Ovary (tissue), 9 donors: ENCODE results near the gene SFTA2. TPM values are rescaled to one million over a fixed set of nuclear protein-coding genes. Genes with fewer than 3 reads are reported as not detected.
A peak's percentile ranks its signal among the peaks of the same experiment; 100 is the strongest.

ENCODE experiments used
- DNase-seq, 5 donors: peaks; one replicate each; pipeline ENCODE4 v3.0.0-alpha.2; 2019 to 2020
- H3K27ac ChIP-seq, 2 donors: fragments of 200-600 bp; one replicate each; pipeline versions ENCODE4 v1.5.1 to v1.8.0; 2019 to 2022
- H3K27me3 ChIP-seq: fragments of 200-600 bp; one replicate; pipeline ENCODE4 v1.8.0; 2022
- H3K36me3 ChIP-seq: fragments of 200-600 bp; sonication (generic); one replicate; pipeline ENCODE4 v1.5.1; 2019
- H3K4me1 ChIP-seq: one replicate; pipeline ENCODE4 v1.8.1; 2013; ENCODE audit warnings: mild to moderate bottlenecking, moderate library complexity; ENCODE audit not compliant: insufficient read depth
- H3K4me3 ChIP-seq: fragments of 200-600 bp; sonication (generic); one replicate; pipeline ENCODE4 v1.5.1; 2017
- H3K9me3 ChIP-seq, 2 donors: fragments of 200-600 bp in 1 of 2; sonication (generic) in 1 of 2; one replicate each; pipeline versions ENCODE4 v1.5.1 to v1.8.1; 2013 to 2019; ENCODE audit warnings: mild to moderate bottlenecking in 1 of 2, moderate library complexity in 1 of 2
- EP300 ChIP-seq: sonication (generic); formaldehyde crosslinking; IDR thresholded peaks from one replicate; pipeline ENCODE4 v1.6.1; 2017; ENCODE audit warnings: antibody characterized with exemption
- POLR2A ChIP-seq: fragments of 450-650 bp; IDR thresholded peaks from one replicate; pipeline ENCODE4 v1.6.1; 2017; ENCODE audit warnings: antibody characterized with exemption, mild to moderate bottlenecking, moderate library complexity
- WGBS, 3 donors: extraction: QIAGEN DNeasy Blood & Tissue Kit in 1 of 3; methylation state at CpG; one replicate each; pipeline versions ENCODE4 v1.1.5 to v1.1.7; 2013 to 2017; 5-methylcytosine and 5-hydroxymethylcytosine counted together
- intact Hi-C, 4 donors: fragments of 100-400 bp; cut with DNase I; formaldehyde crosslinking; loops; one replicate each; pipeline versions ENCODE4 v1.11.0 to v1.15.1; 2022 to 2023
- polyA plus RNA-seq, 2 donors: library from polyadenylated mRNA; stranded (reverse); fragments of 200-250 nt in 1 of 2; fragments of 350-450 nt in 1 of 2; fragmentation: Illumina TruSeq in 1 of 2; extraction: RNeasy Lipid Tissue Mini Kit (QIAGEN cat#74804) in 1 of 2; gene quantifications; one replicate each; pipeline ENCODE4 v1.2.3, GENCODE V29; 2013 to 2014
- total RNA-seq, 7 donors: library from RNA; depleted of rRNA in 2 of 7; stranded (reverse); fragments of >200 nt in 2 of 7; fragmentation: NEBNext Ultra II Directional in 3 of 7; extraction: Animal tissue kit (Norgen Biotek cat#: 25700) in 3 of 7; gene quantifications; one replicate each; pipeline versions ENCODE4 v1.1.0 to v1.2.4, GENCODE V29; 2016 to 2023
- TF ChIP-seq, protein P1 (sequence below), 3 donors: fragments of 450-650 bp in 2 of 3; fragments of 200-600 bp in 1 of 3; IDR thresholded peaks; one replicate each; pipeline versions ENCODE4 v1.5.1 to v1.8.0; 2016 to 2022; ENCODE audit warnings: antibody characterized with exemption in 3 of 3, mild to moderate bottlenecking in 1 of 3
- donor health status: DM: no; HTN: no; CAD: no; lungs with moderate emphysema.
- donor health status: DM: no; HTN: no; CAD: no.
- donor health status: Bipolar disorder and iron deficiency.
- donor health status: DM: yes; HTN: yes; CAD: no.
- donor health status: DM: no; HTN: no; CAD: no.
- donor health status: DM: yes; HTN: yes; CAD: no.

Gene SFTA2
- total and polyA plus RNA-seq, 9 donors = 0.80 to 3.1 (median 0.82) TPM; not detected in 6

DNA sequence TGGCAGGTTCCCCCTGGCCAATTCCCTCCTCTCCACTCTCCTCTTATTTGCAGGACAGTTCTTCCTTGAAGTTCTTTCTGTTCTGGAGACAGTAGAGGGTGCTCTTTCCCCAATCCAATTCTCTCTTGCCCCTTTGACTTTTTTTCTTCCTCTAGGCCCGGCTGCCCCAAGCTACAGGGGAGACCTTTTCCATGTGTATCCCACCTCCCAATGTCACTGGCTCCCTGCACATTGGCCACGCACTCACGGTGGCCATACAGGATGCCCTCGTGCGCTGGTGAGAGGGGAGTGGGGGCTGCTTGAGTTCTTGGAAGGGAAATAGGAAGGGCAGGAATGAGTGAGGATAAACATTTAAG lies 16.4 kb downstream of the SFTA2 start:
- Histone ChIP-seq H3K27ac (peak overlapping the region; percentile 74 to 95), H3K4me1 (peaks cover 5% of the 10 kb centered on the region), H3K36me3 (no peaks in the 10 kb centered on the region), H3K4me3 (no peak overlapping the region), H3K9me3 (no peaks in the 10 kb centered on the region), H3K27me3 (no peaks in the 10 kb centered on the region)
- WGBS, 3 donors = 17 to 23% (median 19%) methylated on average over 5 of the region's 5 CpGs
- TF ChIP-seq, protein P1, sequence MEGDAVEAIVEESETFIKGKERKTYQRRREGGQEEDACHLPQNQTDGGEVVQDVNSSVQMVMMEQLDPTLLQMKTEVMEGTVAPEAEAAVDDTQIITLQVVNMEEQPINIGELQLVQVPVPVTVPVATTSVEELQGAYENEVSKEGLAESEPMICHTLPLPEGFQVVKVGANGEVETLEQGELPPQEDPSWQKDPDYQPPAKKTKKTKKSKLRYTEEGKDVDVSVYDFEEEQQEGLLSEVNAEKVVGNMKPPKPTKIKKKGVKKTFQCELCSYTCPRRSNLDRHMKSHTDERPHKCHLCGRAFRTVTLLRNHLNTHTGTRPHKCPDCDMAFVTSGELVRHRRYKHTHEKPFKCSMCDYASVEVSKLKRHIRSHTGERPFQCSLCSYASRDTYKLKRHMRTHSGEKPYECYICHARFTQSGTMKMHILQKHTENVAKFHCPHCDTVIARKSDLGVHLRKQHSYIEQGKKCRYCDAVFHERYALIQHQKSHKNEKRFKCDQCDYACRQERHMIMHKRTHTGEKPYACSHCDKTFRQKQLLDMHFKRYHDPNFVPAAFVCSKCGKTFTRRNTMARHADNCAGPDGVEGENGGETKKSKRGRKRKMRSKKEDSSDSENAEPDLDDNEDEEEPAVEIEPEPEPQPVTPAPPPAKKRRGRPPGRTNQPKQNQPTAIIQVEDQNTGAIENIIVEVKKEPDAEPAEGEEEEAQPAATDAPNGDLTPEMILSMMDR (IDR thresholded peaks at IDR 0.05) = peak in 2 of 3 donors; percentile 40 to 53
- TF ChIP-seq POLR2A = no peak
- DNase-seq = peak in 4 of 5 donors; percentile 33 to 51 (median 40)
- intact Hi-C loops = loop anchor here in 3 of 4 donors (5.0 kb wide), 2 partner anchors 157 to 167 kb away; no protein-coding TSS in a partner anchor

DNA sequence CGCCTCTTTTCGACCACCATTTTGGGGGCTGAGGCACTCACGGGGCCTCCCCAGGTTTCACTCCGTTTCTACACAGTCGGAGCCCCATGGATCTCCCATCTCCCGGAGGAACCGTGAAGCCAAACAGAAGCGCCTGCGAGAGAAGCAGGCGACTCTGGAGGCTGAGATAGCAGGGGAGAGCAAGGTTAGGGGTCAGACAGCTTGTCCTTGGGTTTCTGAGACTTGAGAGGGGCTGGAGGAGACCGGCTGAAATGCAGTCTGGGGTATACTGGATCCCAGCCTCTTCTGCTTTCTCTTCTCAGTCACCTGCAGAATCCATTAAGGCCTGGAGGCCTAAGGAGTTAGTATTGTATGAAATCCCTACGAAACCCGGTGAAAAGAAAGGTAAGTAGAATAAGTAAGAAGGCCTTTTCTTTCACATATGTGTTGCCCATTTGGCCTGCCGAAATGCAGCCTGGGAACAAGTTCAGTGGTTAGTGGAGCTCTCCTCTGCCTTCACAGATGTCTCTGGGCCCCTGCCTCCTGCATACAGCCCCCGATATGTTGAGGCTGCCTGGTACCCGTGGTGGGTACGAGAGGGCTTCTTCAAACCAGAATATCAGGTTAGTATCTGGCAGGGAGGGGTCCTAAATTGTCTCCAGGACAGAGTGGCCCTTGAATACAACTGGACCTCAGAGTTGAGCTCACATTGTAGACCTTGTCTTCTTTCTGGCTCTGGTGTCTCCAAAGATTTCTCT lies 16.9 kb downstream of the SFTA2 start:
- H3K9me3 ChIP-seq = no peaks in the 10 kb centered on the region
- TF ChIP-seq EP300 (no peak), POLR2A (no peak)
- TF ChIP-seq, protein P1 (IDR thresholded peaks at IDR 0.05) = no peak
- peak overlapping the region; percentile 60 for H3K4me3 ChIP-seq
- no peaks in the 10 kb centered on the region for H3K36me3 ChIP-seq
- H3K4me1 ChIP-seq = peaks cover 5% of the 10 kb centered on the region
- 18 to 28% (median 26%) methylated on average over 17 of the region's 17 CpGs for WGBS, 3 donors
- intact Hi-C loops = loop anchor here in 3 of 4 donors (5.0 kb wide), 2 partner anchors 157 to 167 kb away; no protein-coding TSS in a partner anchor
- H3K27me3 ChIP-seq = no peaks in the 10 kb centered on the region
- peak overlapping the region; percentile 74 to 95 for H3K27ac ChIP-seq
- peak in 4 of 5 donors; percentile 45 to 55 (median 50) for DNase-seq

DNA sequence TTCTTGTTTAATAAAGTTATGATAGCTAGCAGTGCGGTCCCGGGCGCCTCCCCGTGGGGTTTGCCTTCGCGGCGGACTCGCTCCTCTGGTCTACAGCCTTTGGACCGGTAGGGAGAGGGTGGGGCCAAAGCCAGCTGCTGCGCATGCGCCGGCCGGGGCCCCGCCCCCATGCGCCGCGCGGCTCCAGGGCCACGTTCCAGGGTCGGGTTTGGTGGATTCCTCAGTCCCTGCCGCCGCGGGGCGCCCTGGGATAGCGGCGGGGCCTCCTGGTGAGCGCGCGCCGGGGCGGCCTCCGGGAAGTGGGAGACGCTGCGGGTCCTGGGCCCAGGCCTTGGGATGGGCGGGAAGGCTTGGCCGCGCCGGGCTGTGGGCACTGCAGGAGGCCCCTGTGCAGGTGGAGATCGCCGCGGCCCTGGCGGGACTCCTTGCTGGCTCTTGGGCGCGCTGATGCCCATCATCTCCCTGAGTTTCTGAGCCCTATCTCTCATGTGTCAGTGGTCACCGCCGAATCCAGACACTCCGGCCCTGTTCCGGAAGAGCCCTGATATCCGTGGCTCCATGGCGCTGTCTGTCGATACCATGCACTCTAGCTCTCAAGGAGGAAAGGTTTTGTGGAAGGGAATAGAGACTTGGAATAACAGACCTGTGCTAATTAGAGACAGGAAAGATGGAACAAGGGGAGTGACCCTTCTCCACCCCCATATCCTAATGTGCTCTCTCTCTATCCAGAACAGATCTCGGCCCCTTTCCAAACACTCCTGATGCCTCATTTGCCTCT lies 17.7 kb downstream of the SFTA2 start, which contains the start of gene VARS2:
VARS2 (plus strand) TSS at position 163 of the 778 bp plus-strand sequence; CDS start at position 762, 599 bp downstream.
- peaks cover 5% of the 10 kb centered on the region for H3K4me1 ChIP-seq
- H3K36me3 ChIP-seq = no peaks in the 10 kb centered on the region
- TF ChIP-seq EP300 = no peak
- peak; percentile 89 for TF ChIP-seq POLR2A
- TF ChIP-seq, protein P1 (IDR thresholded peaks at IDR 0.05) = peak in 2 of 3 donors; percentile 42 to 63
- intact Hi-C loops = no loop called here
- peak within 1 kb of the TSS; percentile 74 to 95 for H3K27ac ChIP-seq
- H3K9me3 ChIP-seq = no peaks in the 10 kb centered on the region
- peak within 1 kb of the TSS; percentile 60 for H3K4me3 ChIP-seq
- 0 to 1% (median 1%) methylated on average over 35 to 52 of the region's 52 CpGs for WGBS, 3 donors
- H3K27me3 ChIP-seq = no peaks in the 10 kb centered on the region
- peak; percentile 92 to 98 (median 94) for DNase-seq

DNA sequence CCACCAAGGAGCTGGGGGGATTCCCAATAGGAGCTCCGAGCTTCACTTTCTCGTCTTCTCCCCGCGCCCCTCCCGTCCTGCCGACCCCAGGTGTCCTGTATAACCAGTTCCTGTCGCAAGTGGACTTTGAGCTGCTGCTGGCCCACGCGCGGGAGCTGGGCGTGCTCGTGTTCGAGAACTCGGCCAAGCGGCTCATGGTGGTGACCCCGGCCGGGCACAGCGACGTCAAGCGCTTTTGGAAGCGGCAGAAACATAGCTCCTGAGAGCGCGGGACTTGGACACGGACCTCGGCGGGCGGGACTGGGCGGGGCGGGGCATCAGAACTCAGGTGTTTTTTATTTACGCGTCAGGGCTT lies 18.3 kb downstream of the SFTA2 start:
- WGBS, 3 donors = 3 to 4% (median 4%) methylated on average over 19 to 31 of the region's 31 CpGs
- Histone ChIP-seq H3K9me3 (no peaks in the 10 kb centered on the region), H3K4me3 (peak overlapping the region; percentile 60), H3K36me3 (no peaks in the 10 kb centered on the region), H3K27ac (peak overlapping the region; percentile 74 to 95), H3K27me3 (no peaks in the 10 kb centered on the region), H3K4me1 (peaks cover 9% of the 10 kb centered on the region)
- intact Hi-C loops = no loop called here
- DNase-seq = no peak
- no peak for TF ChIP-seq POLR2A
